GM23248 (cell line): Measurements from ENCODE around the gene PAFAH2.

Experiments
- EZH2 ChIP-seq: fragments of 200-600 bp; sonication (generic); IDR thresholded peaks from 2 replicates; pipeline ENCODE4 v1.6.1; 2018; ENCODE audit warnings: antibody characterized with exemption, mild to moderate bottlenecking; ENCODE audit not compliant: insufficient read depth, poor library complexity, severe bottlenecking
- EZH2phosphoT487 ChIP-seq: fragments of 200-600 bp; sonication (generic); IDR thresholded peaks from 2 replicates; pipeline ENCODE4 v1.6.1; 2018; ENCODE audit warnings: antibody characterized with exemption, moderate library complexity, mild to moderate bottlenecking, low read depth; ENCODE audit not compliant: insufficient read depth

DNA sequence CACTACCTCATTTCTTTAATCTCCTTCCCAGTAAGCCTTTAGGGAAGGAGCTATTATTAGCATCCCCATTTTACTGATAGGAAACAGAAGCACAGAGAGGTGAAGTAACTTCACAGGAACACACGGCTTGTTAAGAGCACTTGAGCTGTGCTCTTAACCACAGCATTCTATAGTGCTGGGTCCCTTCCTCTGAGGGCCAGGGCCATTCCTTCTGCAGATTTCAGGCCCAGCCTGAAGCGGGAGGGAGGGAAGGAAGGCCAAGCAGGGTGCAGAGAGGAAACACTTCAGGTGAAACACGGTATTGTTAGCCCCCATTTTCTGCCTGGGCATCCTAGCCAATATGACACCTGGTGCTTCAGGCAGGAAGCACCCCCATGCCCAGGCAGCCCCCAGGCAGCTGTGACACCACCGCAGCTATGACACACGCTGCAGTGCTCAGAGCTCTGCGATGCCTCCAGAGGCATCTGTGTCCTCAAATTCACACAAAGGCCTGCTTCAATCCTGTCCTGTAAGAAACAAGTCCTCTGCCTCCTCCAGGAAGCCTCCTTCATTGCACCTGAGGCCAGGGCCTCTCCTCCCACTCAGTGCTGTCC lies 19.2 kb upstream of the PAFAH2 start:
- TF ChIP-seq EZH2, result no peak
- TF ChIP-seq EZH2phosphoT487, result no peak
